T follicular helper cell (primary cell): ENCODE measurements around the gene POU6F2.

Experiments used
- DNase-seq: peaks from one replicate; pipeline ENCODE4 v3.0.0-alpha.2; 2020; ENCODE audit warnings: low read depth

Gene POU6F2

GRCh38 chr7:39128287-39128843, 150.7 kb downstream of the POU6F2 start:
- no peak for DNase-seq

GRCh38 chr7:39130274-39130673, 152.6 kb downstream of the POU6F2 start:
- no peak for DNase-seq

- DNase-seq: no peak
These were observed 153.3 kb downstream of the POU6F2 start for GRCh38 chr7:39130857-39131526.

- no peak for DNase-seq
These were observed 154.6 kb downstream of the POU6F2 start for GRCh38 chr7:39132306-39132705.

GRCh38 chr7:39133088-39133487, 155.4 kb downstream of the POU6F2 start:
- DNase-seq: no peak

- DNase-seq: no peak
These were observed 159.8 kb downstream of the POU6F2 start for GRCh38 chr7:39137480-39137879.

GRCh38 chr7:39142750-39143149, 165.0 kb downstream of the POU6F2 start:
- no peak for DNase-seq

- no peak for DNase-seq
These were observed 166.7 kb downstream of the POU6F2 start for GRCh38 chr7:39144420-39144819.

GRCh38 chr7:39145283-39145682, 167.6 kb downstream of the POU6F2 start:
- no peak for DNase-seq

- no peak for DNase-seq
These were observed 168.2 kb downstream of the POU6F2 start for GRCh38 chr7:39145935-39146334.

- no peak for DNase-seq
These were observed 175.0 kb downstream of the POU6F2 start for GRCh38 chr7:39152701-39153100.

- no peak for DNase-seq
These were observed 175.4 kb downstream of the POU6F2 start for GRCh38 chr7:39153113-39153512.

- DNase-seq: no peak
These were observed 175.9 kb downstream of the POU6F2 start for GRCh38 chr7:39153647-39154046.

GRCh38 chr7:39154815-39155214, 177.1 kb downstream of the POU6F2 start:
- DNase-seq: no peak

- no peak for DNase-seq
These were observed 180.7 kb downstream of the POU6F2 start for GRCh38 chr7:39158367-39158766.

- no peak for DNase-seq
These were observed 184.2 kb downstream of the POU6F2 start for GRCh38 chr7:39161903-39162302.

GRCh38 chr7:39164887-39165286, 187.2 kb downstream of the POU6F2 start:
- no peak for DNase-seq

GRCh38 chr7:39168403-39169098, 190.8 kb downstream of the POU6F2 start:
- no peak for DNase-seq

- DNase-seq: no peak
These were observed 194.4 kb downstream of the POU6F2 start for GRCh38 chr7:39172137-39172536.

GRCh38 chr7:39181398-39181797, 203.7 kb downstream of the POU6F2 start:
- no peak for DNase-seq

GRCh38 chr7:39183796-39184195, 206.1 kb downstream of the POU6F2 start:
- DNase-seq: no peak

GRCh38 chr7:39184391-39184790, 206.7 kb downstream of the POU6F2 start:
- no peak for DNase-seq

GRCh38 chr7:39186131-39186530, 208.4 kb downstream of the POU6F2 start:
- DNase-seq: no peak
